HEK293 (cell line): ENCODE results near the gene GMDS.
A peak's percentile ranks its signal among the peaks of the same experiment; 100 is the strongest.

Source experiments
- CTCF ChIA-PET: fragments of 350-600 bp; formaldehyde crosslinking; extraction: SDS; loops from one replicate; lab custom pipeline; 2021; ENCODE audit warnings: antibody characterized with exemption; lab: Yijun Ruan, JAX
- POLR2A ChIA-PET: fragments of 300-600 bp; formaldehyde crosslinking; extraction: SDS; loops from one replicate; lab custom pipeline; 2020; ENCODE audit warnings: antibody characterized with exemption, inconsistent platforms; lab: Yijun Ruan, JAX
- H3K27ac ChIP-seq: fragments of 200-500 bp; sonication (Bioruptor generic); 2 replicates; pipeline ENCODE4 v1.5.1; 2014; ENCODE audit warnings: low read depth, low read length, control low read depth, inconsistent platforms; ENCODE audit errors: extremely low read depth
- H3K36me3 ChIP-seq, 2 experiments: fragments of 200-500 bp in 1 of 2; sonication (Bioruptor generic) in 1 of 2; 1 replicate in 1 of 2; 2 replicates in 1 of 2; pipeline ENCODE4 v1.5.1; 2014 to 2017; ENCODE audit warnings: inconsistent platforms in 2 of 2, low read length in 2 of 2; ENCODE audit not compliant: control insufficient read depth in 2 of 2, insufficient read depth in 1 of 2
- H3K4me1 ChIP-seq: fragments of 200-500 bp; sonication (Bioruptor generic); 2 replicates; pipeline ENCODE4 v1.5.1; 2014; ENCODE audit warnings: mild to moderate bottlenecking, low read length, inconsistent platforms; ENCODE audit not compliant: control insufficient read depth, insufficient read depth
- H3K4me3 ChIP-seq: 2 replicates; pipeline ENCODE4 v1.5.1; 2011; ENCODE audit warnings: low read depth, mild to moderate bottlenecking, control low read depth, low read length, moderate library complexity
- H3K9me3 ChIP-seq: fragments of 200-500 bp; sonication (Bioruptor generic); 2 replicates; pipeline ENCODE4 v1.5.1; 2014; ENCODE audit warnings: low read depth, low read length, inconsistent platforms; ENCODE audit not compliant: control insufficient read depth, insufficient read depth
- ATF2 ChIP-seq: fragments of 450-650 bp; formaldehyde crosslinking; IDR thresholded peaks from 2 replicates; pipeline ENCODE4 v1.5.1; 2016; ENCODE audit warnings: missing biosample characterization, missing genetic modification characterization, low read depth
- PRDM4 ChIP-seq: fragments of 450-650 bp; formaldehyde crosslinking; IDR thresholded peaks from 2 replicates; pipeline ENCODE4 v1.5.1; 2017; ENCODE audit warnings: missing biosample characterization, missing genetic modification characterization
- PRDM6 ChIP-seq: fragments of 450-650 bp; formaldehyde crosslinking; IDR thresholded peaks from 2 replicates; pipeline ENCODE4 v1.5.1; 2017; ENCODE audit warnings: missing biosample characterization, missing genetic modification characterization
- TCF7L2 ChIP-seq: IDR thresholded peaks from 2 replicates; pipeline ENCODE4 v1.6.1; 2011; ENCODE audit warnings: low read depth, mild to moderate bottlenecking, inconsistent platforms, low read length, moderate library complexity, borderline replicate concordance
- ZBTB1 ChIP-seq: fragments of 450-650 bp; formaldehyde crosslinking; IDR thresholded peaks from 2 replicates; pipeline ENCODE4 v1.5.1; 2016; ENCODE audit warnings: missing biosample characterization, missing genetic modification characterization
- ZFP69B ChIP-seq: fragments of 450-650 bp; formaldehyde crosslinking; IDR thresholded peaks from 2 replicates; pipeline ENCODE4 v1.5.1; 2016; ENCODE audit warnings: missing biosample characterization, missing genetic modification characterization
- ZNF140 ChIP-seq: fragments of 450-650 bp; formaldehyde crosslinking; IDR thresholded peaks from 2 replicates; pipeline ENCODE4 v1.5.1; 2016; ENCODE audit warnings: missing biosample characterization, missing genetic modification characterization
- ZNF16 ChIP-seq: fragments of 450-650 bp; formaldehyde crosslinking; IDR thresholded peaks from 2 replicates; pipeline ENCODE4 v1.5.1; 2016; ENCODE audit warnings: low read depth, missing biosample characterization, missing genetic modification characterization
- ZNF449 ChIP-seq: fragments of 450-650 bp; formaldehyde crosslinking; IDR thresholded peaks from 2 replicates; pipeline ENCODE4 v1.5.1; 2017; ENCODE audit warnings: missing biosample characterization, mild to moderate bottlenecking, missing genetic modification characterization, moderate library complexity
- ZNF48 ChIP-seq: fragments of 450-650 bp; formaldehyde crosslinking; IDR thresholded peaks from 2 replicates; pipeline ENCODE4 v1.5.1; 2016; ENCODE audit warnings: missing biosample characterization, missing genetic modification characterization
- ZNF600 ChIP-seq: fragments of 450-650 bp; formaldehyde crosslinking; IDR thresholded peaks from 2 replicates; pipeline ENCODE4 v1.5.1; 2016; ENCODE audit warnings: missing biosample characterization, missing genetic modification characterization
- ZNF629 ChIP-seq: fragments of 450-650 bp; formaldehyde crosslinking; IDR thresholded peaks from 2 replicates; pipeline ENCODE4 v1.5.1; 2017; ENCODE audit warnings: missing biosample characterization, missing genetic modification characterization
- ZNF692 ChIP-seq: fragments of 450-650 bp; formaldehyde crosslinking; IDR thresholded peaks from 2 replicates; pipeline ENCODE4 v1.5.1; 2016; ENCODE audit warnings: missing biosample characterization, missing genetic modification characterization
- ZNF701 ChIP-seq: fragments of 450-650 bp; formaldehyde crosslinking; IDR thresholded peaks from 2 replicates; pipeline ENCODE4 v1.5.1; 2016; ENCODE audit warnings: missing biosample characterization, missing genetic modification characterization
- ZNF76 ChIP-seq: fragments of 450-650 bp; formaldehyde crosslinking; IDR thresholded peaks from 2 replicates; pipeline ENCODE4; 2016; ENCODE audit warnings: low read depth, missing biosample characterization, missing genetic modification characterization, borderline replicate concordance
- ZNF791 ChIP-seq: fragments of 450-650 bp; formaldehyde crosslinking; IDR thresholded peaks from 2 replicates; pipeline ENCODE4 v1.5.1; 2016; ENCODE audit warnings: missing biosample characterization, missing genetic modification characterization
- ZNF837 ChIP-seq: fragments of 450-650 bp; formaldehyde crosslinking; IDR thresholded peaks from 2 replicates; pipeline ENCODE4 v1.5.1; 2016; ENCODE audit warnings: missing biosample characterization, missing genetic modification characterization
- ZNF843 ChIP-seq: fragments of 450-650 bp; formaldehyde crosslinking; IDR thresholded peaks from 2 replicates; pipeline ENCODE4 v1.5.1; 2016; ENCODE audit warnings: missing biosample characterization, missing genetic modification characterization

The GMDS gene

GRCh38 chr6:2114100-2114499 is 131.3 kb downstream of the GMDS start (continued):
- TF ChIP-seq ZNF449 (tag by site-specific recombination) (no peak), ZNF837 (no peak), ZFP69B (tag by site-specific recombination) (no peak), ZNF600 (no peak), ZNF692 (tag by site-specific recombination) (no peak), ZNF48 (tag by site-specific recombination) (no peak), ZNF791 (tag by site-specific recombination) (no peak), ZNF140 (tag by site-specific recombination) (no peak), TCF7L2 (no peak), ZBTB1 (no peak)

GRCh38 chr6:2111162-2111677 is 134.2 kb downstream of the GMDS start:
- no peaks in the 10 kb centered on the region for H3K9me3 ChIP-seq
- ChIA-PET POLR2A (no interaction called here), CTCF (interaction anchor here (0.6 kb wide), 1 partner anchor 633 kb away, joined by 3 read pairs; no protein-coding TSS in a partner anchor)
- H3K4me3 ChIP-seq: no peak overlapping the region
- no peak overlapping the region for H3K27ac ChIP-seq
- H3K36me3 ChIP-seq: no peaks in the 10 kb centered on the region
- TF ChIP-seq ZNF76 (tag by site-specific recombination) (no peak), ATF2 (tag by site-specific recombination) (peak; percentile 95), ZNF629 (peak; percentile 59), ZNF16 (tag by site-specific recombination) (no peak), PRDM4 (tag by site-specific recombination) (peak; percentile 42; the same call in 1 of the 2 replicates), PRDM6 (peak; percentile 89), ZNF701 (no peak), ZNF843 (tag by site-specific recombination) (no peak)
- TF ChIP-seq, all 188 proteins: peak for 4
- peaks cover 29% of the 10 kb centered on the region for H3K4me1 ChIP-seq
